HT1080 (cell line): ENCODE data around the gene SRL. TPM values are rescaled to one million over a fixed set of nuclear protein-coding genes. Genes with fewer than 3 reads are reported as not detected.
A peak's percentile ranks its signal among the peaks of the same experiment; 100 is the strongest.
"Not testable (repeated sequence)": the region's sequence is repeated elsewhere in the genome, so short reads cannot be mapped to it uniquely, and the experiment has no call there.

Experiments used
- DNase-seq: peaks from one replicate; pipeline ENCODE4 v3.0.0-alpha.2; 2015; ENCODE audit warnings: low read depth
- total RNA-seq: library from RNA; depleted of rRNA; stranded (reverse); fragments of >200 nt; shearing (Covaris generic); gene quantifications from 2 replicates; pipeline ENCODE4 v1.2.3, GENCODE V29; 2014

SRL gene
- total RNA-seq, 1 experiment from 2014 or later = not detected

GRCh38 chr16:4227040-4227332 is 14.9 kb downstream of the SRL start:
- no peak for DNase-seq

GRCh38 chr16:4226251-4227039 is 15.4 kb downstream of the SRL start:
- no peak for DNase-seq

GRCh38 chr16:4225075-4225474 is 16.8 kb downstream of the SRL start:
- no peak for DNase-seq

GRCh38 chr16:4220358-4220757 is 21.5 kb downstream of the SRL start:
- no peak for DNase-seq

- DNase-seq = no peak
Observed at GRCh38 chr16:4218202-4218601, 23.7 kb downstream of the SRL start.

GRCh38 chr16:4217204-4218131 is 24.4 kb downstream of the SRL start:
- no peak for DNase-seq

GRCh38 chr16:4216596-4216995 is 25.3 kb downstream of the SRL start:
- no peak for DNase-seq

GRCh38 chr16:4215106-4215505 is 26.8 kb downstream of the SRL start:
- no peak for DNase-seq

- peak; percentile 76 for DNase-seq
Observed at GRCh38 chr16:4214215-4214621, 27.7 kb downstream of the SRL start.

- no peak for DNase-seq
Observed at GRCh38 chr16:4213737-4214136, 28.1 kb downstream of the SRL start.

GRCh38 chr16:4212934-4213296 is 29.0 kb downstream of the SRL start:
- DNase-seq = peak; percentile 41

- no peak for DNase-seq
Observed at GRCh38 chr16:4212211-4212933, 29.5 kb downstream of the SRL start.

GRCh38 chr16:4211445-4212210 is 30.3 kb downstream of the SRL start:
- DNase-seq = not testable (repeated sequence)

- no peak for DNase-seq
Observed at GRCh38 chr16:4209666-4210065, 32.2 kb downstream of the SRL start.

- DNase-seq = no peak
Observed at GRCh38 chr16:4208341-4208751, 33.5 kb downstream of the SRL start.

- DNase-seq = no peak
Observed at GRCh38 chr16:4207683-4208340, 34.1 kb downstream of the SRL start.

GRCh38 chr16:4207229-4207628 is 34.7 kb downstream of the SRL start:
- DNase-seq = no peak

- no peak for DNase-seq
Observed at GRCh38 chr16:4206680-4207079, 35.2 kb downstream of the SRL start.

GRCh38 chr16:4205971-4206370 is 35.9 kb downstream of the SRL start:
- no peak for DNase-seq

GRCh38 chr16:4204521-4204920 is 37.4 kb downstream of the SRL start:
- no peak for DNase-seq

GRCh38 chr16:4203748-4204147 is 38.1 kb downstream of the SRL start:
- DNase-seq = no peak
